Measurements from ENCODE around the gene EFNA5.

GRCh38 chr5:107518190-107518589 lies 152.5 kb downstream of the EFNA5 start:
- TF ChIP-seq POLR2A (IDR thresholded peaks at IDR 0.05) (no peak), POLR2AphosphoS5 (IDR thresholded peaks at IDR 0.05) (no peak)

All from suprapubic skin (tissue), 4 donors.